GM12878 (cell line): ENCODE results near the gene SPATA22. TPM values are rescaled to one million over a fixed set of nuclear protein-coding genes. Genes with fewer than 3 reads are reported as not detected.

Experiments used
- ATAC-seq: fragments of 200-7000 bp; cut with Tn5 transposase; 3 replicates; pipeline ENCODE4 v1.9.1; 2020; ENCODE audit warnings: mild to moderate bottlenecking, moderate library complexity
- BruUV-seq: library from RNA; stranded (reverse); fragments of 400-500 nt; replicated peaks from 2 replicates; lab custom pipeline; 2021; lab: Mats Ljungman, UMichigan
- CTCF ChIA-PET: fragments of 300-600 bp; sonication (Branson Sonifier 250); formaldehyde crosslinking; extraction: SDS; loops from one replicate; lab custom pipeline; 2021; ENCODE audit warnings: inconsistent platforms; lab: Yijun Ruan, JAX
- POLR2A ChIA-PET: fragments of 350-600 bp; formaldehyde crosslinking; extraction: SDS; loops from one replicate; lab custom pipeline; 2021; ENCODE audit warnings: inconsistent platforms; lab: Charles Lee
- RAD21 ChIA-PET: fragments of 300-600 bp; sonication (Branson Sonifier 250); formaldehyde crosslinking; loops from one replicate; lab custom pipeline; 2023; ENCODE audit warnings: antibody characterized with exemption; ENCODE audit not compliant: unreplicated experiment; lab: Charles Lee
- SMC1A ChIA-PET: fragments of 300-600 bp; sonication (Branson Sonifier 250); formaldehyde crosslinking; loops from one replicate; lab custom pipeline; 2023; ENCODE audit not compliant: unreplicated experiment, uncharacterized antibody; lab: Charles Lee
- DNase-seq: peaks from one replicate; pipeline ENCODE4 v3.0.0-alpha.2; 2011; ENCODE audit warnings: low read depth, low spot score
- FAIRE-seq: peaks from 3 replicates; lab custom pipeline; 2011; peaks lifted over from hg19 to GRCh38; lab: Jason Lieb, UNC
- H2AFZ ChIP-seq: 2 replicates; pipeline ENCODE4 v1.6.0; 2011; ENCODE audit warnings: low read depth, low read length, control low read depth; ENCODE audit not compliant: control insufficient read depth
- H3K27ac ChIP-seq: 2 replicates; pipeline ENCODE4 v1.5.1; 2011; ENCODE audit warnings: control low read depth; ENCODE audit not compliant: control insufficient read depth, insufficient read depth
- H3K27me3 ChIP-seq, 2 experiments: replicated peaks in 1 of 2; 2 replicates each; pipeline versions ENCODE4 v1.6.0 to v1.6.1; 2011; ENCODE audit warnings: low read length in 1 of 2; ENCODE audit not compliant: control insufficient read depth in 2 of 2, insufficient read depth in 2 of 2
- H3K36me3 ChIP-seq, 2 experiments: 2 replicates each; pipeline ENCODE4 v1.5.1; 2011; ENCODE audit warnings: low read length in 1 of 2; ENCODE audit not compliant: control insufficient read depth in 2 of 2, insufficient read depth in 2 of 2
- H3K4me1 ChIP-seq: 2 replicates; pipeline ENCODE4 v1.6.1; 2011; ENCODE audit warnings: mild to moderate bottlenecking, low read length, moderate library complexity, mixed read lengths; ENCODE audit not compliant: control insufficient read depth, insufficient read depth
- H3K4me2 ChIP-seq: 2 replicates; pipeline ENCODE4 v1.6.0; 2011; ENCODE audit warnings: control low read depth; ENCODE audit not compliant: control insufficient read depth, insufficient read depth
- H3K4me3 ChIP-seq: fragments of 200-600 bp; sonication (generic); 2 replicates; pipeline ENCODE4 v1.5.1; 2016
- H3K79me2 ChIP-seq: 2 replicates; pipeline ENCODE4 v1.6.0; 2011; ENCODE audit warnings: low read length; ENCODE audit not compliant: control insufficient read depth, insufficient read depth
- H3K9ac ChIP-seq: 2 replicates; pipeline ENCODE4 v1.8.0; 2011; ENCODE audit warnings: low read length, control low read depth, mixed read lengths; ENCODE audit not compliant: control insufficient read depth, insufficient read depth
- H3K9me3 ChIP-seq: replicated peaks from 3 replicates; pipeline ENCODE4 v1.5.1; 2011; ENCODE audit warnings: mild to moderate bottlenecking, low read length; ENCODE audit not compliant: control insufficient read depth, insufficient read depth
- H4K20me1 ChIP-seq: 2 replicates; pipeline ENCODE4 v1.6.0; 2011; ENCODE audit not compliant: control insufficient read depth, insufficient read depth
- CEBPZ ChIP-seq: fragments of 150-350 bp; IDR thresholded peaks from 2 replicates; pipeline ENCODE4 v1.6.1; 2016; ENCODE audit warnings: low read depth, low read length
- CHD1 ChIP-seq: IDR thresholded peaks from 2 replicates; pipeline ENCODE4 v1.6.1; 2012; ENCODE audit warnings: low read depth, low read length, improper control_type of control experiment
- CREM ChIP-seq: IDR thresholded peaks from 2 replicates; pipeline ENCODE4 v1.6.1; 2014; ENCODE audit warnings: antibody characterized with exemption, low read depth
- FOS ChIP-seq: IDR thresholded peaks from 3 replicates; pipeline ENCODE4 v1.6.1; 2011; ENCODE audit warnings: borderline replicate concordance; ENCODE audit not compliant: insufficient read length; ENCODE audit errors: extremely low read depth
- NR2C2 ChIP-seq: IDR thresholded peaks from 2 replicates; pipeline ENCODE4 v1.6.1; 2011; ENCODE audit warnings: borderline replicate concordance, low read depth; ENCODE audit not compliant: control insufficient read depth, insufficient read length
- PML ChIP-seq: IDR thresholded peaks from 2 replicates; pipeline ENCODE4 v1.6.1; 2012; ENCODE audit warnings: low read length, inconsistent platforms
- RELB ChIP-seq: fragments of 450-650 bp; IDR thresholded peaks from 2 replicates; pipeline ENCODE4 v1.6.1; 2017; ENCODE audit warnings: low read depth, mild to moderate bottlenecking, moderate library complexity
- ZNF592 ChIP-seq: fragments of 450-650 bp; IDR thresholded peaks from 2 replicates; pipeline ENCODE4 v1.6.1; 2017; ENCODE audit warnings: mild to moderate bottlenecking, moderate library complexity
- WGBS: methylation state at CpG from one replicate; pipeline ENCODE4 v1.1.6; 2016; ENCODE audit warnings: low lambda C conversion rate; ENCODE audit not compliant: insufficient replicate concordance, insufficient coverage; ENCODE audit errors: missing lambda C conversion rate; 5-methylcytosine and 5-hydroxymethylcytosine counted together
- in situ Hi-C: fragments of 300-500 bp; cut with MboI; formaldehyde crosslinking; loops from 9 replicates; pipeline ENCODE4 v1.14.3; 2018; ENCODE audit warnings: mixed read lengths
- intact Hi-C: fragments of 100-400 bp; cut with micrococcal nuclease; formaldehyde crosslinking; loops from one replicate; pipeline ENCODE4 v1.14.2; 2022; ENCODE audit not compliant: unreplicated experiment
- polyA plus RNA-seq, 11 experiments: library from polyadenylated mRNA; depleted of rRNA in 4 of 11; unstranded in 6 of 11; stranded (reverse) in 5 of 11; fragments of >200 nt; fragmentation: Nextera tagmentation in 4 of 11; fragmentation: Illumina TruSeq in 1 of 11; extraction: Ambion mirVana in 4 of 11; extraction: Trizol in 1 of 11; gene quantifications; 1 replicate in 1 of 11; 2 replicates in 10 of 11; pipeline versions ENCODE4 v1.2.1 to v1.2.3, GENCODE V29; 2011 to 2016; ENCODE audit warnings: inconsistent platforms in 2 of 11, missing spikeins in 2 of 11, low read depth in 1 of 11
- total RNA-seq, 4 experiments: library from RNA; depleted of rRNA in 3 of 4; stranded (reverse); fragments of >200 nt in 3 of 4; fragmentation: Illumina TruSeq in 1 of 4; extraction: Trizol in 1 of 4; gene quantifications; 2 replicates each; pipeline versions ENCODE4 v1.2.1 to v1.2.3, GENCODE V29; 2013 to 2021
- TF ChIP-seq, protein P1 (sequence below): IDR thresholded peaks from 2 replicates; pipeline ENCODE4 v1.6.1; 2012; ENCODE audit warnings: low read depth, low read length, improper control_type of control experiment
- TF ChIP-seq, protein P2 (sequence below): fragments of 450-650 bp; formaldehyde crosslinking; IDR thresholded peaks from 2 replicates; pipeline ENCODE4 v1.5.0; 2022; ENCODE audit warnings: mild to moderate bottlenecking, missing genetic modification characterization

Gene SPATA22
- total and polyA plus RNA-seq, 10 of the 15 experiments (the other 5 are each of a cell fraction or from before 2014, with no cell fraction given): not detected

DNA sequence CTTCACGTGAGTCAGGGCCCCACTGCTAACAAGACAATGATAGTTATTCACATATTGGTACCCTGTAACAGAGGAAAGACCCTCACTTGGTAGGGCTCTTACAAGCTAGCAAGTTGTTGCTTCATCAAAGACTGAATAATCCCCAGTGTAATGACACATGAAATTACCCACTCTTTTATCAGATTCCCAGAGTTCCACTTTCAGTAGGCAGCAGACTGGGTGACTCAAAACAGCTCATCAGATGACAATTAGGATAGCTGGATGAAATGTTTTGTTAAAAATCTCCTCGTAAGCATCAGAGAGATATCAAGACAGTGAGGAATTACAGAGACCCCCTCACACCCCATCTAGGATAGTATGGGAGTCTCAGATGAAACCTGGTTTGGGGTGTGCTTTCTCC, 31.2 kb downstream of the SPATA22 start:
- H3K4me2 ChIP-seq: no peak overlapping the region
- no peak for DNase-seq
- SMC1A ChIA-PET: no interaction called here
- no peak overlapping the region for H3K4me3 ChIP-seq
- no peak overlapping the region for H3K27ac ChIP-seq
- no peak for ATAC-seq
- intact Hi-C loops (no loop called here), in situ Hi-C loops (no loop called here)
- H2AFZ ChIP-seq: no peak overlapping the region
- no peaks in the 10 kb centered on the region for H4K20me1 ChIP-seq
- H3K36me3 ChIP-seq: no peaks in the 10 kb centered on the region
- H3K9me3 ChIP-seq: no peaks in the 10 kb centered on the region
- RAD21 ChIA-PET: no interaction called here
- POLR2A ChIA-PET: interaction anchor here (0.6 kb wide), 1 partner anchor 141 kb away, joined by 3 read pairs; no protein-coding TSS in a partner anchor
- BruUV-seq: no TSS peak
- CTCF ChIA-PET: no interaction called here
- WGBS: 16% methylated on average over 2 of the region's 2 CpGs
- H3K27me3 ChIP-seq: no peaks in the 10 kb centered on the region
- H3K9ac ChIP-seq: no peak overlapping the region
- FAIRE-seq: no peak
- H3K4me1 ChIP-seq: no peaks in the 10 kb centered on the region
- H3K79me2 ChIP-seq: no peaks in the 10 kb centered on the region
- TF ChIP-seq FOS (no peak), NR2C2 (no peak), RELB (no peak), CREM (no peak), ZNF592 (no peak), CEBPZ (no peak), CHD1 (no peak), PML (no peak)
- TF ChIP-seq, protein P1, sequence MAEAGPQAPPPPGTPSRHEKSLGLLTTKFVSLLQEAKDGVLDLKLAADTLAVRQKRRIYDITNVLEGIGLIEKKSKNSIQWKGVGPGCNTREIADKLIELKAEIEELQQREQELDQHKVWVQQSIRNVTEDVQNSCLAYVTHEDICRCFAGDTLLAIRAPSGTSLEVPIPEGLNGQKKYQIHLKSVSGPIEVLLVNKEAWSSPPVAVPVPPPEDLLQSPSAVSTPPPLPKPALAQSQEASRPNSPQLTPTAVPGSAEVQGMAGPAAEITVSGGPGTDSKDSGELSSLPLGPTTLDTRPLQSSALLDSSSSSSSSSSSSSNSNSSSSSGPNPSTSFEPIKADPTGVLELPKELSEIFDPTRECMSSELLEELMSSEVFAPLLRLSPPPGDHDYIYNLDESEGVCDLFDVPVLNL: no peak
- TF ChIP-seq, protein P2, sequence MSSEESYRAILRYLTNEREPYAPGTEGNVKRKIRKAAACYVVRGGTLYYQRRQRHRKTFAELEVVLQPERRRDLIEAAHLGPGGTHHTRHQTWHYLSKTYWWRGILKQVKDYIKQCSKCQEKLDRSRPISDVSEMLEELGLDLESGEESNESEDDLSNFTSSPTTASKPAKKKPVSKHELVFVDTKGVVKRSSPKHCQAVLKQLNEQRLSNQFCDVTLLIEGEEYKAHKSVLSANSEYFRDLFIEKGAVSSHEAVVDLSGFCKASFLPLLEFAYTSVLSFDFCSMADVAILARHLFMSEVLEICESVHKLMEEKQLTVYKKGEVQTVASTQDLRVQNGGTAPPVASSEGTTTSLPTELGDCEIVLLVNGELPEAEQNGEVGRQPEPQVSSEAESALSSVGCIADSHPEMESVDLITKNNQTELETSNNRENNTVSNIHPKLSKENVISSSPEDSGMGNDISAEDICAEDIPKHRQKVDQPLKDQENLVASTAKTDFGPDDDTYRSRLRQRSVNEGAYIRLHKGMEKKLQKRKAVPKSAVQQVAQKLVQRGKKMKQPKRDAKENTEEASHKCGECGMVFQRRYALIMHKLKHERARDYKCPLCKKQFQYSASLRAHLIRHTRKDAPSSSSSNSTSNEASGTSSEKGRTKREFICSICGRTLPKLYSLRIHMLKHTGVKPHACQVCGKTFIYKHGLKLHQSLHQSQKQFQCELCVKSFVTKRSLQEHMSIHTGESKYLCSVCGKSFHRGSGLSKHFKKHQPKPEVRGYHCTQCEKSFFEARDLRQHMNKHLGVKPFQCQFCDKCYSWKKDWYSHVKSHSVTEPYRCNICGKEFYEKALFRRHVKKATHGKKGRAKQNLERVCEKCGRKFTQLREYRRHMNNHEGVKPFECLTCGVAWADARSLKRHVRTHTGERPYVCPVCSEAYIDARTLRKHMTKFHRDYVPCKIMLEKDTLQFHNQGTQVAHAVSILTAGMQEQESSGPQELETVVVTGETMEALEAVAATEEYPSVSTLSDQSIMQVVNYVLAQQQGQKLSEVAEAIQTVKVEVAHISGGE (CRISPR knock-in tag): no peak
